Measurements from ENCODE around the gene C6orf163. TPM values are rescaled to one million over a fixed set of nuclear protein-coding genes. Genes with fewer than 3 reads are reported as not detected.
"Not testable (repeated sequence)": the region's sequence is repeated elsewhere in the genome, so short reads cannot be mapped to it uniquely, and the experiment has no call there.

C6orf163 gene
- total RNA-seq, result 1 to 10 TPM in 2 of 4 donors, under 1 TPM in 1, not detected in 1; 0.81 to 5.0 (median 1.6) TPM

DNA sequence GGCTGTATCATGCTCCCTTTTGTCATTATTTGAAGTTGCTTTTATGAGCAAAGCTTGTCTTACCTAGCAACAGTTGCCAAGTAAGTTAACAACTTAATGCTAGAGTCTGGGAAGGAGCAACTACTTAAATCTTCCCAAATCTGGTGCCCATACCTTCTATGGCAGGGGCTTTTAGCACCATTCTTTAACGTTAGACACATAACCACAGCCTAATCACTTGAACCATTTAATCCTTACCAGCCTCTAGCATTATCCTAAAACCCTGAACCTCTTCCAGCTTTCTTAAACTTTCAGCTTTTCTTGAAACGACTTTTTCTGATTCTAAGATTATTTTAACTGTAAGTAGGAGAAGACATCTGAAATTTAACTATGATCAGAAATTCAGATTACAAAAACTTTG is at the start of gene C6orf163:
Gene C6orf163 (plus strand): TSS at position 83 of the 400 bp plus-strand sequence. CDS start 287 bp downstream, at position 370.
- no peak for TF ChIP-seq EP300 (IDR thresholded peaks at IDR 0.05)
- no peak for TF ChIP-seq CTCF (IDR thresholded peaks at IDR 0.05)
- TF ChIP-seq POLR2A (IDR thresholded peaks at IDR 0.05), result no peak
- no peak for TF ChIP-seq POLR2AphosphoS5 (IDR thresholded peaks at IDR 0.05)
- no peak within 1 kb of the TSS for H3K27ac ChIP-seq
- no peak within 1 kb of the TSS for H3K4me3 ChIP-seq
- no peaks in the 10 kb centered on the region for H3K4me1 ChIP-seq
- H3K27me3 ChIP-seq, result no peaks in the 10 kb centered on the region
- no peaks in the 10 kb centered on the region for H3K9me3 ChIP-seq
- ATAC-seq, result no peak
- peaks cover 0 to 5% of the 10 kb centered on the region in 2 donors for H3K36me3 ChIP-seq
- WGBS, 2 donors (ENCODE audit: low coverage in 1 of 2), result 72 to 81% methylated on average over 2 of the region's 2 CpGs

DNA sequence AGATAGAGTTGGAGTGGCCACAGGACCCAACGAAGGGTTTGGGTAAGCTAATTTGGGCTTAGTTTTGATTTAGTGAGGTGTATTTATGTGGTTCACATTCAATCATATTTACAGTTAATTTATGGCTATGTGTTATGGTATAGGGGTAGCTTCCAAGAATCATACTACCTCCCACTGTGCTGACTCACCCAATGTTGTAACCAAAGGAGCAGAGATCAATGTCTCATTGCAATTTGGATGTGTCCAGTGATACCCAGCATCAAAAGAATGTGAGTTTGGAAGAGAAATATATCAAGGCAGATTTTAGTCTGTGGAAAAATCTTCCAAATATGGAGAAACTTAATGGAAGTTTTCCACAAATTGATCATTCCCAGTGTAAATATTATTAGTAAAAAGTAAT is 47.5 kb upstream of the C6orf163 start:
- Histone ChIP-seq H3K4me1 (no peaks in the 10 kb centered on the region), H3K4me3 (no peak overlapping the region), H3K36me3 (no peaks in the 10 kb centered on the region), H3K9me3 (peaks cover 0 to 8% (median 0%) of the 10 kb centered on the region in 3 donors), H3K27me3 (peaks cover 16% of the 10 kb centered on the region), H3K27ac (no peak overlapping the region)
- no peak for ATAC-seq
- WGBS, 2 donors (ENCODE audit: low coverage in 1 of 2), result 18 to 60% methylated on average over 1 of the region's 1 CpG
- no peak for TF ChIP-seq EP300 (IDR thresholded peaks at IDR 0.05)
- no peak for TF ChIP-seq POLR2AphosphoS5 (IDR thresholded peaks at IDR 0.05)
- no peak for TF ChIP-seq POLR2A (IDR thresholded peaks at IDR 0.05)
- no peak for TF ChIP-seq CTCF (IDR thresholded peaks at IDR 0.05)

- H3K4me3 ChIP-seq, H3K4me1 ChIP-seq, ATAC-seq, H3K27ac ChIP-seq, H3K36me3 ChIP-seq: not testable (repeated sequence)
- WGBS, 2 donors (ENCODE audit: low coverage in 1 of 2), result no CpG with 5 or more reads among the region's 9 CpGs
- Histone ChIP-seq H3K9me3 (peaks cover 0 to 11% (median 0%) of the 10 kb centered on the region in 3 donors), H3K27me3 (peaks cover 16% of the 10 kb centered on the region)
Measured at GRCh38 chr6:87301277-87301676, 43.3 kb upstream of the C6orf163 start.

DNA sequence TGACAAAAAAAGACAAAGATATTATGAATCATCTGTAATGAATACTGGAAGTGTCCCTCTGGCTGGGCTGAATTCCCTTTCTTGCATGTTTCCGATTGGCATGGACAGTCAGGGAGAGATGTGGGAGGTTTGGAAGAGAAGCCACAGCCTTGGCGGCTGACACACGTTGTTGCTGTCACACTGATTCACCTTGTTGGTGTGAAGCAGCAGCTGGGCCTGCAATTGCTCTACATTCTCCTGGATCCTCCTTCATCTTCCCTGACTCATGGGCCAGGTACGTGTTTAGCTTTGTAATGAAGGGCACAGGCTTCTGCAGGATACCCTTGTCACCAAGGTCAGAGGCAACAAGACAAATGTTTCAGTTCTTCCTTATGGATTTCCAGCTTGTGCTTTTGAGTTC is 35.6 kb upstream of the C6orf163 start:
- no peak overlapping the region for H3K4me3 ChIP-seq
- no peaks in the 10 kb centered on the region for H3K36me3 ChIP-seq
- no peaks in the 10 kb centered on the region for H3K27me3 ChIP-seq
- no peaks in the 10 kb centered on the region for H3K4me1 ChIP-seq
- TF ChIP-seq POLR2AphosphoS5 (IDR thresholded peaks at IDR 0.05), result no peak
- TF ChIP-seq CTCF (IDR thresholded peaks at IDR 0.05), result no peak
- no peak for TF ChIP-seq EP300 (IDR thresholded peaks at IDR 0.05)
- no peak for TF ChIP-seq POLR2A (IDR thresholded peaks at IDR 0.05)
- no peak overlapping the region for H3K27ac ChIP-seq
- H3K9me3 ChIP-seq, result peaks cover 0 to 13% (median 0%) of the 10 kb centered on the region in 3 donors
- no peak for ATAC-seq
- WGBS, 2 donors (ENCODE audit: low coverage in 1 of 2), result 50% methylated on average over 4 of the region's 4 CpGs; no CpG with 5 or more reads in 1 of the 2 donors

DNA sequence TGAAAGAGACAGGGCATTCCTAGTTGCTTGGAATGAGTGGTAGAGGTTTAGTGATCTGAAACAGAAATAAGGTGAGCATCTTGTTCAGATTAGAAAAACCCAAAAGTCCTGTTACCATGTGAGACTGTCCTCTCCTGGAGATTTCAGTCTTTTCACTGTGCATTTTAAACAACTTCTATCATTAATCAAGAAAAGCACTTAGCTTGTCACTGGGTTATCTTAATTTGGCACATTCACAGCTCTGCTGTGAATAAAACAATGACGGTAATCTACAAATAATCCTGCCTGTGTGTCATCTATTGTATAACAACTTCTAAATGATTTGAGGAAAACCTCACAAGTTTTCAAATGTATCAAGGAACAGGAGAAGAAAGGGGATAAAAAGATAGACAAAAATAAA is 31.8 kb upstream of the C6orf163 start:
- no peak overlapping the region for H3K4me3 ChIP-seq
- H3K9me3 ChIP-seq, result no peaks in the 10 kb centered on the region
- no peaks in the 10 kb centered on the region for H3K4me1 ChIP-seq
- peaks cover 31% of the 10 kb centered on the region for H3K27me3 ChIP-seq
- H3K27ac ChIP-seq, result no peak overlapping the region
- ATAC-seq, result no peak
- WGBS, 2 donors (ENCODE audit: low coverage in 1 of 2), result 23 to 40% methylated on average over 1 of the region's 1 CpG
- no peaks in the 10 kb centered on the region for H3K36me3 ChIP-seq
- no peak for TF ChIP-seq EP300 (IDR thresholded peaks at IDR 0.05)
- TF ChIP-seq CTCF (IDR thresholded peaks at IDR 0.05), result no peak
- no peak for TF ChIP-seq POLR2A (IDR thresholded peaks at IDR 0.05)
- no peak for TF ChIP-seq POLR2AphosphoS5 (IDR thresholded peaks at IDR 0.05)

Data from gastroesophageal sphincter (tissue), 4 donors.